MCF 10A (cell line): ENCODE results near the gene LYVE1. TPM values are rescaled to one million over a fixed set of nuclear protein-coding genes. Genes with fewer than 3 reads are reported as not detected.

Experiments used
- BruUV-seq: library from RNA; stranded (reverse); fragments of 400-500 nt; replicated peaks from 2 replicates; lab custom pipeline; 2021; lab: Mats Ljungman, UMichigan
- CTCF ChIA-PET: fragments of 300-600 bp; sonication (Branson Sonifier 250); formaldehyde crosslinking; extraction: SDS; loops from one replicate; lab custom pipeline; 2021; ENCODE audit warnings: antibody characterized with exemption, inconsistent platforms; lab: Yijun Ruan, JAX
- POLR2A ChIA-PET: fragments of 300-600, 350-650 bp; sonication (Branson Sonifier 250); formaldehyde crosslinking; extraction: SDS; loops from one replicate; lab custom pipeline; 2020; ENCODE audit warnings: antibody characterized with exemption, inconsistent platforms; lab: Yijun Ruan, JAX
- DNase-seq: peaks from one replicate; pipeline ENCODE4 v3.0.0-alpha.2; 2018; ENCODE audit not compliant: unreplicated experiment
- H3K27ac Mint-ChIP-seq: one replicate; pipeline ENCODE4 v1.8.0; 2022; ENCODE audit warnings: mild to moderate bottlenecking, low read depth, mixed read lengths; ENCODE audit not compliant: unreplicated experiment
- H3K27me3 Mint-ChIP-seq: one replicate; pipeline ENCODE4 v1.8.0; 2022; ENCODE audit warnings: mixed read lengths; ENCODE audit not compliant: insufficient read depth, unreplicated experiment
- H3K36me3 Mint-ChIP-seq: one replicate; pipeline ENCODE4 v1.8.0; 2022; ENCODE audit warnings: mild to moderate bottlenecking, moderate library complexity, mixed read lengths; ENCODE audit not compliant: insufficient read depth, unreplicated experiment
- H3K4me1 Mint-ChIP-seq: one replicate; pipeline ENCODE4 v1.8.0; 2022; ENCODE audit warnings: mixed read lengths; ENCODE audit not compliant: insufficient read depth, unreplicated experiment
- H3K4me3 Mint-ChIP-seq: one replicate; pipeline ENCODE4 v1.8.0; 2022; ENCODE audit warnings: mild to moderate bottlenecking, moderate library complexity, mixed read lengths; ENCODE audit not compliant: unreplicated experiment
- H3K9me3 Mint-ChIP-seq: one replicate; pipeline ENCODE4 v1.8.0; 2022; ENCODE audit warnings: mixed read lengths; ENCODE audit not compliant: unreplicated experiment
- intact Hi-C: fragments of 100-400 bp; cut with micrococcal nuclease; formaldehyde crosslinking; loops from 2 replicates; pipeline ENCODE4 v1.14.1; 2022
- total RNA-seq: library from RNA; stranded (reverse); gene quantifications from 2 replicates; pipeline ENCODE4 v1.2.3, GENCODE V29; 2022
- TF ChIP-seq, protein P1 (sequence below): fragments of 200-600 bp; IDR thresholded peaks from one replicate; pipeline ENCODE4 v1.8.0; 2022; ENCODE audit warnings: antibody characterized with exemption, mild to moderate bottlenecking; ENCODE audit not compliant: unreplicated experiment

LYVE1 gene
- total RNA-seq, 1 experiment from 2014 or later: not detected

DNA sequence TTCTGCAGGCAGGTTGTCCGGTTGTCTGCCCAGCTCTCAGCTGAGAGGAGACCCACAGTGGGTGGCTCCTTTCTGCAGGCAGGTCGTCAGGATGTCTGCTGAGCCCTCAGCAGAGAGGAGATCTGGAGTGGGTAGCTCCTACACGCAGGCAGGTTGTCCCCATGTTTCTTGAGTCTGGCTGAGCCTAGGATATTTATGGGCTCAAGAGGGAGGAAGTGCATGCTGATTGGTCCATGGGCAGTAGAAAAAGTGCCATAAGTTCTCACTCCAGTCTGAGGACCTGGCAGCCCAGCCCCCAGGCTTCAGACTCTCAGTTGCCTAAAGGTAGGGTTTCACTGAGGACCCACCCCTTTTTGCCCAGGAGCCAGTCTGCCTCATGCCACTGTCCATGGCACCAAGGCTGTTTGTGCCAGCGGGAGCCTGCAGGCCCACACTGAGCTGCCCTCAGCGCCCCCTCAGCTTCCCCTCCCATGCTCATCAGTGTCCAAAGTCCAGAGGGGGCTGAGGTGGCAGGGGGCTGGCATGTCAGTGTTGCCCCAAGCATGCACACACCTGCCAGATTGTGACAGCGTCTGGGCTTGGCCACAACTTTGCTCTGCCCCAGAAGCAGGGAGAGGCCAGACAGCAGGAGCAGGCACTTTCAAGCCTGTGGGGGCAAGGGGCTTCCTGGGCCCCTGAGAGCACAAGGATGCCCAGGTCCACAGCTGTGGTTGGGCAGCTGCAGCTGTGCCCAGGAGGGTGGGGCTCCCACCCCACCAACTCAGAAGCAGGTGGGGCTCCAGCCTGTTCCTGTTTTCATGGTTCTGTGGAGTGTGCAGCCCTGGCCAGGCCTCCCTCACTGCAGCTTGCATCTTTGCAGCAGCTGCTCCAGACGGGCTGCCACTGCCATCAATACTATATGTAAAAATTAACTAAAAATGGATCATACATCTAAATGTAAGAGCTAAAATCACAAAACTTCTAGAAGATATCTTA, 23.7 kb downstream of the LYVE1 start:
- Mint-ChIP-seq H3K27ac (no peak overlapping the region), H3K27me3 (no peaks in the 10 kb centered on the region), H3K4me1 (peaks cover 6% of the 10 kb centered on the region), H3K9me3 (no peaks in the 10 kb centered on the region), H3K4me3 (no peak overlapping the region), H3K36me3 (peaks cover 4% of the 10 kb centered on the region)
- ChIA-PET CTCF (interaction anchor here (0.6 to 2.0 kb wide), 3 partner anchors 20 to 1513 kb away, joined by 3 to 6 read pairs (median 4); no protein-coding TSS in a partner anchor), POLR2A (no interaction called here)
- intact Hi-C loops: no loop called here
- no peak for DNase-seq
- BruUV-seq: no TSS peak
- TF ChIP-seq, protein P1, sequence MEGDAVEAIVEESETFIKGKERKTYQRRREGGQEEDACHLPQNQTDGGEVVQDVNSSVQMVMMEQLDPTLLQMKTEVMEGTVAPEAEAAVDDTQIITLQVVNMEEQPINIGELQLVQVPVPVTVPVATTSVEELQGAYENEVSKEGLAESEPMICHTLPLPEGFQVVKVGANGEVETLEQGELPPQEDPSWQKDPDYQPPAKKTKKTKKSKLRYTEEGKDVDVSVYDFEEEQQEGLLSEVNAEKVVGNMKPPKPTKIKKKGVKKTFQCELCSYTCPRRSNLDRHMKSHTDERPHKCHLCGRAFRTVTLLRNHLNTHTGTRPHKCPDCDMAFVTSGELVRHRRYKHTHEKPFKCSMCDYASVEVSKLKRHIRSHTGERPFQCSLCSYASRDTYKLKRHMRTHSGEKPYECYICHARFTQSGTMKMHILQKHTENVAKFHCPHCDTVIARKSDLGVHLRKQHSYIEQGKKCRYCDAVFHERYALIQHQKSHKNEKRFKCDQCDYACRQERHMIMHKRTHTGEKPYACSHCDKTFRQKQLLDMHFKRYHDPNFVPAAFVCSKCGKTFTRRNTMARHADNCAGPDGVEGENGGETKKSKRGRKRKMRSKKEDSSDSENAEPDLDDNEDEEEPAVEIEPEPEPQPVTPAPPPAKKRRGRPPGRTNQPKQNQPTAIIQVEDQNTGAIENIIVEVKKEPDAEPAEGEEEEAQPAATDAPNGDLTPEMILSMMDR: no peak

DNA sequence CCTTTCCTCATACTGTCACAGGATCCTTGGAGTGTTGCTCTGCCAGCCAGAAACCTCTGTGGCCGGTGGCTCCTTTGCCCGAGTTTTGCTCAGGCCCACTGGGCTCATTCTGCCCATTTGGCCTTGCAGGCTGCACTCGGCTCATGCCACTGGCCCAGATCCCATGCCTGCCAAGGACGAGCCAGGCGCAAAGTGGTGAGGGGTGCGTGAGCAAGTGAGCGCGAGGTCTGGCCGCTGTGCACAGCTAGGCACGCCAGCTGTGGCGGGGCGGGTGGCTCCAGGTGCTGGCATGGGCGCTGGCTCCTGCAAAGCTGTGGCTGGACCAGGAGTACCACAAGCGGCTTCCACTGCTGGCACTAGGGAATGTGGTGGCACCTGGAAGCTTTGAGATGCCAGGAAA, 24.7 kb downstream of the LYVE1 start:
- Mint-ChIP-seq H3K4me3 (no peak overlapping the region), H3K9me3 (no peaks in the 10 kb centered on the region), H3K36me3 (peaks cover 4% of the 10 kb centered on the region), H3K27ac (no peak overlapping the region), H3K27me3 (no peaks in the 10 kb centered on the region), H3K4me1 (peaks cover 11% of the 10 kb centered on the region)
- TF ChIP-seq, protein P1: no peak
- no peak for DNase-seq
- ChIA-PET POLR2A (no interaction called here), CTCF (interaction anchor here (0.6 kb wide), 1 partner anchor 1512 kb away, joined by 3 read pairs; no protein-coding TSS in a partner anchor)
- no TSS peak for BruUV-seq
- intact Hi-C loops: no loop called here

DNA sequence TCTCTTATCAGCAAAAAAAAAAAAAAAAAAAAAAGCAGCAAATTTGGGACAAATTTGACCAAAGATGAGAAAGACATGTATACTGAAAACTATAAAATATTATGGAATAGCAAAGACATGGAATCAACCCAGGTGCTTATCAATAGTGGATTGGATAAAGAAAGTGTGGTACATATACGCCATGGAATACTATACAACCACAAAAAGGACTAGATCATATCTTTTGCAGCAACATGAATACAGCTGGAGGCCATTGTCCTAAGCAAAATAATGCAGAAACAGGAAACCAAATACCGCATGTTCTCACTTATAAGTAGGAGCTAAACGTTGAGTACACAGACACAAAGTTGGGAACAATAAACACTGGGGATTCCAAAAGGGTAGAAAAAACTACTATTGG, 25.7 kb downstream of the LYVE1 start:
- POLR2A ChIA-PET: interaction anchor here (3.0 to 3.4 kb wide), 2 partner anchors 7 to 25 kb away, joined by 21 to 28 read pairs; no protein-coding TSS in a partner anchor
- intact Hi-C loops: no loop called here

More for the DNA sequence above, 25.7 kb downstream of the LYVE1 start:
- TF ChIP-seq, protein P1: no peak
- no peaks in the 10 kb centered on the region for H3K9me3 Mint-ChIP-seq
- no peak for DNase-seq
- CTCF ChIA-PET: interaction anchor here (0.6 to 3.8 kb wide), 8 partner anchors 16 to 199 kb away, joined by 3 to 34 read pairs (median 12); no protein-coding TSS in a partner anchor
- H3K4me3 Mint-ChIP-seq: no peak overlapping the region
- no peaks in the 10 kb centered on the region for H3K27me3 Mint-ChIP-seq
- H3K36me3 Mint-ChIP-seq: peaks cover 4% of the 10 kb centered on the region
- H3K27ac Mint-ChIP-seq: no peak overlapping the region
- H3K4me1 Mint-ChIP-seq: peaks cover 11% of the 10 kb centered on the region
- no TSS peak for BruUV-seq
